Heart left ventricle (tissue), 16 donors: ENCODE data around the gene LRRN3. TPM values are rescaled to one million over a fixed set of nuclear protein-coding genes. Genes with fewer than 3 reads are reported as not detected.

Experiments used
- ATAC-seq, 4 donors: fragments of 200-7000 bp; cut with Tn5 transposase; one replicate each; pipeline ENCODE4 v1.9.1; 2020 to 2022; ENCODE audit warnings: moderate library complexity in 4 of 4, mild to moderate bottlenecking in 3 of 4, moderate number of reproducible peaks in 1 of 4
- DNase-seq, 5 donors: peaks; one replicate each; pipeline ENCODE4 v3.0.0-alpha.2; 2020
- H3K27ac ChIP-seq, 12 donors: fragments of 200-600 bp; sonication (generic) in 4 of 12; one replicate each; pipeline versions ENCODE4 v1.5.0 to v1.8.0; 2016 to 2022; ENCODE audit warnings: mild to moderate bottlenecking in 2 of 12
- H3K27me3 ChIP-seq, 9 donors: fragments of 200-600 bp; sonication (generic) in 2 of 9; one replicate each; pipeline versions ENCODE4 v1.5.1 to v1.8.0; 2016 to 2022; ENCODE audit warnings: mild to moderate bottlenecking in 3 of 9
- H3K36me3 ChIP-seq, 9 donors: fragments of 200-600 bp; sonication (generic) in 2 of 9; one replicate each; pipeline versions ENCODE4 v1.5.0 to v1.8.0; 2018 to 2022; ENCODE audit warnings: mild to moderate bottlenecking in 2 of 9
- H3K4me1 ChIP-seq, 12 donors: fragments of 200-600 bp; sonication (generic) in 4 of 12; one replicate each; pipeline versions ENCODE4 v1.5.0 to v1.8.0; 2016 to 2022; ENCODE audit warnings: mild to moderate bottlenecking in 3 of 12
- H3K4me3 ChIP-seq, 12 donors: fragments of 200-600 bp; sonication (generic) in 4 of 12; one replicate each; pipeline versions ENCODE4 v1.5.0 to v1.8.0; 2017 to 2022; ENCODE audit warnings: mild to moderate bottlenecking in 9 of 12, moderate library complexity in 4 of 12
- H3K9me3 ChIP-seq, 12 donors: fragments of 200-600 bp; sonication (generic) in 4 of 12; one replicate each; pipeline versions ENCODE4 v1.5.0 to v1.8.0; 2016 to 2022; ENCODE audit warnings: mild to moderate bottlenecking in 1 of 12
- POLR2A ChIP-seq, 2 donors: fragments of 450-650 bp; IDR thresholded peaks; one replicate each; pipeline ENCODE4 v1.6.1; 2017; ENCODE audit warnings: antibody characterized with exemption in 2 of 2, mild to moderate bottlenecking in 2 of 2, moderate library complexity in 2 of 2
- WGBS, 4 donors: extraction: QIAGEN DNeasy Blood & Tissue Kit in 2 of 4; methylation state at CpG; one replicate each; pipeline versions ENCODE4 v1.1.5 to v1.1.7; 2013 to 2018; 5-methylcytosine and 5-hydroxymethylcytosine counted together
- intact Hi-C, 10 donors: fragments of 100-400 bp; cut with DNase I; formaldehyde crosslinking; loops; one replicate each; pipeline versions ENCODE4 v1.11.1 to v1.14.2; 2022
- polyA plus RNA-seq, 2 donors: library from polyadenylated mRNA; stranded (reverse); fragments of 200-250 nt; gene quantifications; one replicate each; pipeline ENCODE4 v1.2.3, GENCODE V29; 2013
- total RNA-seq, 9 donors: library from RNA; depleted of rRNA in 2 of 9; stranded (reverse); fragments of >200 nt in 2 of 9; fragmentation: NEBNext Ultra II Directional in 3 of 9; extraction: Animal tissue kit (Norgen Biotek cat#: 25700) in 3 of 9; gene quantifications; one replicate each; pipeline versions ENCODE4 v1.1.0 to v1.2.4, GENCODE V29; 2016 to 2023
- TF ChIP-seq, protein P1 (sequence below), 12 donors: fragments of 200-600 bp; sonication (generic) in 4 of 12; IDR thresholded peaks; one replicate each; pipeline versions ENCODE4 v1.5.0 to v1.8.0; 2018 to 2022; ENCODE audit warnings: antibody characterized with exemption in 12 of 12, mild to moderate bottlenecking in 5 of 12
- donor health status: ischemic (EF 13 %, LVEDD 7.1; RV severe dilation, severe dysfunction).
- donor health status: healthy with polysubstance abuse.
- donor health status: DM: no; HTN: yes; CAD: no.
- donor health status: DM: no; HTN: no; CAD: no.
- donor health status: ischemic (EF 25% LVEDD 6.9; RV normal size, moderate dysfunction).
- donor health status: ischemic (EF 25% LVEDD 5.7; RV mildly dilated, moderate dysfunction).
- donor health status: healthy.
- donor health status: DM: yes; HTN: yes; CAD: no.
- donor health status: ischemic (EF 35%, LVEDD 5.7; RV mildly dilated, moderate dysfunction).
- donor health status: nonischemic (EF 11% LVEDD 7.7; RV severe dilation, severe dysfunction).
- donor health status: DM: yes; HTN: yes; CAD: no.
- donor health status: PGD.
- donor health status: ischemic (EF 29% LVEDD 5.4; RV normal size, mild dysfunction).
- donor health status: nonischemic (EF 23%, LVEDD 6.1; RV moderate dilation, normal function).

The LRRN3 gene
- total and polyA plus RNA-seq, 11 donors = 0.52 to 11.0 (median 2.3) TPM

DNA sequence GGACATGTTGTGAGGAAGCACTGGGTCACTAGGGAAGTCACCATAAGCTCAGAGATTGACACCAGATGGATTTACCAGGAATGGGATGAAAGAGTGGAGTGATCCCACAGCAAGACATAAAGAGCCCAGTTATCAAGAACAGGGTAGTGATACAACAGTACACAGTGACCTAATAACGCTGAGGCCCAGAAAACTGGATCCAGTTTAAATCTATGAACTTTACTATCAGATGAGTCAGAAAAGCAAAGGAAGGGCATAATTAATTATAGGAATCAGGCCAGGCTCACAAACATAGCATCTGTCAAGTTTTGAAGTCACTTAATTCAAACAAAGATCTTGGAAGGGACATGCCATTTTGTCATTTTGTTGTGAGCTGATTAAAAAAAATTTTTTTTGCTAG lies 73.5 kb downstream of the LRRN3 start:
- Histone ChIP-seq H3K4me1 (peaks cover 0 to 11% (median 0%) of the 10 kb centered on the region in 12 donors), H3K27ac (no peak overlapping the region), H3K36me3 (no peaks in the 10 kb centered on the region), H3K27me3 (no peaks in the 10 kb centered on the region), H3K9me3 (no peaks in the 10 kb centered on the region), H3K4me3 (no peak overlapping the region)
- TF ChIP-seq, protein P1, sequence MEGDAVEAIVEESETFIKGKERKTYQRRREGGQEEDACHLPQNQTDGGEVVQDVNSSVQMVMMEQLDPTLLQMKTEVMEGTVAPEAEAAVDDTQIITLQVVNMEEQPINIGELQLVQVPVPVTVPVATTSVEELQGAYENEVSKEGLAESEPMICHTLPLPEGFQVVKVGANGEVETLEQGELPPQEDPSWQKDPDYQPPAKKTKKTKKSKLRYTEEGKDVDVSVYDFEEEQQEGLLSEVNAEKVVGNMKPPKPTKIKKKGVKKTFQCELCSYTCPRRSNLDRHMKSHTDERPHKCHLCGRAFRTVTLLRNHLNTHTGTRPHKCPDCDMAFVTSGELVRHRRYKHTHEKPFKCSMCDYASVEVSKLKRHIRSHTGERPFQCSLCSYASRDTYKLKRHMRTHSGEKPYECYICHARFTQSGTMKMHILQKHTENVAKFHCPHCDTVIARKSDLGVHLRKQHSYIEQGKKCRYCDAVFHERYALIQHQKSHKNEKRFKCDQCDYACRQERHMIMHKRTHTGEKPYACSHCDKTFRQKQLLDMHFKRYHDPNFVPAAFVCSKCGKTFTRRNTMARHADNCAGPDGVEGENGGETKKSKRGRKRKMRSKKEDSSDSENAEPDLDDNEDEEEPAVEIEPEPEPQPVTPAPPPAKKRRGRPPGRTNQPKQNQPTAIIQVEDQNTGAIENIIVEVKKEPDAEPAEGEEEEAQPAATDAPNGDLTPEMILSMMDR (IDR thresholded peaks at IDR 0.05) = no peak
- no peak for TF ChIP-seq POLR2A (IDR thresholded peaks at IDR 0.05)
- no peak for DNase-seq
- 93 to 100% (median 94%) methylated on average over 1 of the region's 1 CpG for WGBS, 4 donors
- intact Hi-C loops = no loop called here
- ATAC-seq = no peak

GRCh38 chr7:111168182-111168581 lies 77.3 kb downstream of the LRRN3 start:
- peaks cover 0 to 11% (median 0%) of the 10 kb centered on the region in 12 donors for H3K4me1 ChIP-seq
- 24 to 29% (median 27%) methylated on average over 2 of the region's 2 CpGs for WGBS, 4 donors
- no peak for TF ChIP-seq POLR2A (IDR thresholded peaks at IDR 0.05)
- TF ChIP-seq, protein P1 (IDR thresholded peaks at IDR 0.05) = no peak
- no peak for ATAC-seq
- no peaks in the 10 kb centered on the region for H3K36me3 ChIP-seq
- no peak overlapping the region for H3K4me3 ChIP-seq
- no peaks in the 10 kb centered on the region for H3K27me3 ChIP-seq
- H3K27ac ChIP-seq = no peak overlapping the region
- no peak for DNase-seq
- no peaks in the 10 kb centered on the region for H3K9me3 ChIP-seq
- intact Hi-C loops = no loop called here

DNA sequence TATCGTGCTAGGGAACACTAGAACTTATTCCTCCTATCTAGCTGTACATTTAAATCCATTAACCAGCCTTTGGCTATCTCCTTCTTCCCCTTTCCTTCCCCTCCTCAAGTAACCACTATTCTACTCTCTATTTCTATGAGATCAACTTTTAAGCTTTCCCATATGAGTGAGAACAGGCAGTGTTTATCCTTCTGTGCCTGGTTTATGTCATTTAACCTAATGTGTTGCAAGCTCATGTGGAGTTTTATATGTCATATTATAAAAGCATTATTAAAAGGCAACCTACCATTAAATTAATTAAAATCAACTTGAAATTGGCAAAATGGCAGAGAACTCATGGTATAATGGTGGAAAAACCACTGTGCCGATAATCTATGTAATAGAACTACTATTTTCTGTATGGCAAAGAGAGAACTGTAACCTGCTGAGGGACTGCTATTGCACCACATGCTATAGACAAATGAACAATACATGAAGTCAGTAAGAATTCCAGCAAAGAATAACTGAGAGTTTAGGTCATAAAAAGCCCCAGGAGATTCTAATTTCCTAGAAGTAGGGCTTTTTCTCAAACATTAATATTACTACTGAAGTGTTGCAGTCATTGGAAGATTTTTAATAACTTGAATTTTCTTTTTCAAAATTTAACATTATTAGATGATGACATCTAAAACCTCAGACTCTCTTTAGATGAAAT lies 81.8 kb downstream of the LRRN3 start:
- H3K36me3 ChIP-seq = no peaks in the 10 kb centered on the region
- peaks cover 0 to 9% (median 0%) of the 10 kb centered on the region in 12 donors for H3K4me1 ChIP-seq
- intact Hi-C loops = no loop called here
- no peak for ATAC-seq
- TF ChIP-seq POLR2A (IDR thresholded peaks at IDR 0.05) = no peak
- TF ChIP-seq, protein P1 (IDR thresholded peaks at IDR 0.05) = no peak
- 69 to 76% (median 71%) methylated on average over 2 of the region's 2 CpGs for WGBS, 4 donors
- no peak for DNase-seq
- H3K27ac ChIP-seq = no peak overlapping the region
- H3K4me3 ChIP-seq = no peak overlapping the region
- H3K27me3 ChIP-seq = no peaks in the 10 kb centered on the region
- H3K9me3 ChIP-seq = no peaks in the 10 kb centered on the region

- 86 to 92% (median 87%) methylated on average over 2 of the region's 2 CpGs for WGBS, 4 donors
- H3K4me1 ChIP-seq = peaks cover 0 to under 1% (median 0%) of the 10 kb centered on the region in 12 donors
- H3K9me3 ChIP-seq = peaks cover 0 to under 1% (median 0%) of the 10 kb centered on the region in 12 donors
- TF ChIP-seq, protein P1 (IDR thresholded peaks at IDR 0.05) = no peak
- TF ChIP-seq POLR2A (IDR thresholded peaks at IDR 0.05) = no peak
- ATAC-seq (no peak), DNase-seq (no peak)
- intact Hi-C loops = no loop called here
- no peak overlapping the region for H3K4me3 ChIP-seq
- no peaks in the 10 kb centered on the region for H3K27me3 ChIP-seq
- H3K36me3 ChIP-seq = no peaks in the 10 kb centered on the region
- no peak overlapping the region for H3K27ac ChIP-seq
Observed at GRCh38 chr7:111173528-111173927, 82.6 kb downstream of the LRRN3 start.
